Measurements from ENCODE around the gene PRSS33.

The PRSS33 gene

GRCh38 chr16:2770057-2770951 lies 17.1 kb downstream of the PRSS33 start:
- H2BK120ac ChIP-seq (ENCODE audit: insufficient read depth, low read length, poor library complexity) = no peak overlapping the region
- no peak overlapping the region for H3K27ac ChIP-seq (ENCODE audit: low read depth, low read length)
- no peaks in the 10 kb centered on the region for H3K4me1 ChIP-seq (ENCODE audit: control insufficient read depth in 1 of 2, insufficient read depth in 2 of 2, low read length in 2 of 2)
- H2AFZ ChIP-seq (ENCODE audit: insufficient read depth, low read length, poor library complexity) = no peak overlapping the region
- no peak for DNase-seq
- H3K4me2 ChIP-seq (ENCODE audit: low read length) = no peak overlapping the region
- peaks cover 5% of the 10 kb centered on the region for H3K9me3 ChIP-seq (ENCODE audit: insufficient read depth, low read depth, low read length)
- no peaks in the 10 kb centered on the region for H3K27me3 ChIP-seq (ENCODE audit: insufficient read depth, low read length)
- no peak overlapping the region for H3K23ac ChIP-seq (ENCODE audit: low read length)
- peak overlapping the region; percentile 36 for H4K12ac ChIP-seq (ENCODE audit: low read depth, low read length)
- H2AK5ac ChIP-seq (ENCODE audit: low read length) = no peak overlapping the region
- no peaks in the 10 kb centered on the region for H3K79me1 ChIP-seq (ENCODE audit: low read length)
- no peak overlapping the region for H4K8ac ChIP-seq (ENCODE audit: low read depth, low read length)
- H3K4me3 ChIP-seq (ENCODE audit: low read depth, low read length) = no peak overlapping the region
- H3K14ac ChIP-seq (ENCODE audit: low read length) = no peak overlapping the region
- H3K4ac ChIP-seq (ENCODE audit: low read depth, low read length) = no peak overlapping the region
- no peaks in the 10 kb centered on the region for H3K79me2 ChIP-seq (ENCODE audit: control insufficient read depth, insufficient read depth, low read length, poor library complexity)
- no peak overlapping the region for H3K18ac ChIP-seq (ENCODE audit: low read length)
- no peak overlapping the region for H3K9ac ChIP-seq (ENCODE audit: low read length)
- H2BK5ac ChIP-seq (ENCODE audit: low read depth, low read length, poor library complexity) = no peak overlapping the region
- no CpG with 5 or more reads among the region's 32 CpGs for WGBS (ENCODE audit: extremely low coverage, insufficient coverage, insufficient read length)
- no peak overlapping the region for H4K91ac ChIP-seq (ENCODE audit: low read depth, low read length)
- peaks cover 90 to 94% of the 10 kb centered on the region in 2 experiments for H3K36me3 ChIP-seq (ENCODE audit: control insufficient read depth in 1 of 2, insufficient read depth in 2 of 2, low read length in 2 of 2)
- no peak overlapping the region for H2BK12ac ChIP-seq (ENCODE audit: low read length)

- Histone ChIP-seq H3K79me2 (ENCODE audit: control insufficient read depth, insufficient read depth, low read length, poor library complexity) (no peaks in the 10 kb centered on the region), H3K23ac (ENCODE audit: low read length) (no peak overlapping the region), H2BK120ac (ENCODE audit: insufficient read depth, low read length, poor library complexity) (no peak overlapping the region), H3K79me1 (ENCODE audit: low read length) (no peaks in the 10 kb centered on the region), H2BK5ac (ENCODE audit: low read depth, low read length, poor library complexity) (no peak overlapping the region), H4K91ac (ENCODE audit: low read depth, low read length) (no peak overlapping the region), H3K27ac (ENCODE audit: low read depth, low read length) (no peak overlapping the region), H4K12ac (ENCODE audit: low read depth, low read length) (no peak overlapping the region), H3K9ac (ENCODE audit: low read length) (no peak overlapping the region), H2AK5ac (ENCODE audit: low read length) (no peak overlapping the region), H4K8ac (ENCODE audit: low read depth, low read length) (no peak overlapping the region), H2AFZ (ENCODE audit: insufficient read depth, low read length, poor library complexity) (no peak overlapping the region), H3K27me3 (ENCODE audit: insufficient read depth, low read length) (no peaks in the 10 kb centered on the region), H3K36me3 (ENCODE audit: control insufficient read depth in 1 of 2, insufficient read depth in 2 of 2, low read length in 2 of 2) (peaks cover 91 to 95% of the 10 kb centered on the region in 2 experiments), H3K18ac (ENCODE audit: low read length) (no peak overlapping the region), H3K4me2 (ENCODE audit: low read length) (no peak overlapping the region), H3K4ac (ENCODE audit: low read depth, low read length) (no peak overlapping the region), H2BK12ac (ENCODE audit: low read length) (no peak overlapping the region), H3K4me1 (ENCODE audit: control insufficient read depth in 1 of 2, insufficient read depth in 2 of 2, low read length in 2 of 2) (no peaks in the 10 kb centered on the region), H3K14ac (ENCODE audit: low read length) (no peak overlapping the region), H3K9me3 (ENCODE audit: insufficient read depth, low read depth, low read length) (peaks cover 5% of the 10 kb centered on the region), H3K4me3 (ENCODE audit: low read depth, low read length) (no peak overlapping the region)
- no peak for DNase-seq
- no CpG with 5 or more reads among the region's 14 CpGs for WGBS (ENCODE audit: extremely low coverage, insufficient coverage, insufficient read length)
These were observed 17.7 kb downstream of the PRSS33 start for GRCh38 chr16:2769675-2770056.

- Histone ChIP-seq H3K79me2 (ENCODE audit: control insufficient read depth, insufficient read depth, low read length, poor library complexity) (no peaks in the 10 kb centered on the region), H3K9me3 (ENCODE audit: insufficient read depth, low read depth, low read length) (peaks cover 5% of the 10 kb centered on the region), H3K27me3 (ENCODE audit: insufficient read depth, low read length) (no peaks in the 10 kb centered on the region)
These were observed 18.2 kb downstream of the PRSS33 start for GRCh38 chr16:2769100-2769529.

GRCh38 chr16:2768403-2769089 lies 18.8 kb downstream of the PRSS33 start:
- no peak overlapping the region for H3K9ac ChIP-seq (ENCODE audit: low read length)
- H2BK5ac ChIP-seq (ENCODE audit: low read depth, low read length, poor library complexity) = no peak overlapping the region
- H3K79me2 ChIP-seq (ENCODE audit: control insufficient read depth, insufficient read depth, low read length, poor library complexity) = no peaks in the 10 kb centered on the region
- no peaks in the 10 kb centered on the region for H3K27me3 ChIP-seq (ENCODE audit: insufficient read depth, low read length)
- H3K4ac ChIP-seq (ENCODE audit: low read depth, low read length) = no peak overlapping the region
- no peak overlapping the region for H3K27ac ChIP-seq (ENCODE audit: low read depth, low read length)
- no peak overlapping the region for H2BK12ac ChIP-seq (ENCODE audit: low read length)
- no CpG with 5 or more reads among the region's 17 CpGs for WGBS (ENCODE audit: extremely low coverage, insufficient coverage, insufficient read length)
- H2AFZ ChIP-seq (ENCODE audit: insufficient read depth, low read length, poor library complexity) = no peak overlapping the region
- peaks cover 86 to 97% of the 10 kb centered on the region in 2 experiments for H3K36me3 ChIP-seq (ENCODE audit: control insufficient read depth in 1 of 2, insufficient read depth in 2 of 2, low read length in 2 of 2)
- H3K23ac ChIP-seq (ENCODE audit: low read length) = no peak overlapping the region
- H3K4me1 ChIP-seq (ENCODE audit: control insufficient read depth in 1 of 2, insufficient read depth in 2 of 2, low read length in 2 of 2) = no peaks in the 10 kb centered on the region
- H3K4me2 ChIP-seq (ENCODE audit: low read length) = no peak overlapping the region
- no peak overlapping the region for H3K18ac ChIP-seq (ENCODE audit: low read length)
- H4K12ac ChIP-seq (ENCODE audit: low read depth, low read length) = no peak overlapping the region
- H3K9me3 ChIP-seq (ENCODE audit: insufficient read depth, low read depth, low read length) = peaks cover 5% of the 10 kb centered on the region
- H3K79me1 ChIP-seq (ENCODE audit: low read length) = no peaks in the 10 kb centered on the region
- no peak overlapping the region for H2AK5ac ChIP-seq (ENCODE audit: low read length)
- H3K14ac ChIP-seq (ENCODE audit: low read length) = no peak overlapping the region
- H2BK120ac ChIP-seq (ENCODE audit: insufficient read depth, low read length, poor library complexity) = no peak overlapping the region
- H3K4me3 ChIP-seq (ENCODE audit: low read depth, low read length) = no peak overlapping the region
- no peak for DNase-seq
- H4K91ac ChIP-seq (ENCODE audit: low read depth, low read length) = no peak overlapping the region
- no peak overlapping the region for H4K8ac ChIP-seq (ENCODE audit: low read depth, low read length)

More at GRCh38 chr16:2769100-2769529, 18.2 kb downstream of the PRSS33 start:
- no peak overlapping the region for H4K8ac ChIP-seq (ENCODE audit: low read depth, low read length)
- no peak overlapping the region for H2BK5ac ChIP-seq (ENCODE audit: low read depth, low read length, poor library complexity)
- no peak overlapping the region for H2AFZ ChIP-seq (ENCODE audit: insufficient read depth, low read length, poor library complexity)
- DNase-seq = no peak
- H3K4me3 ChIP-seq (ENCODE audit: low read depth, low read length) = no peak overlapping the region
- WGBS (ENCODE audit: extremely low coverage, insufficient coverage, insufficient read length) = 100% methylated on average over 2 of the region's 11 CpGs
- no peaks in the 10 kb centered on the region for H3K4me1 ChIP-seq (ENCODE audit: control insufficient read depth in 1 of 2, insufficient read depth in 2 of 2, low read length in 2 of 2)
- H3K18ac ChIP-seq (ENCODE audit: low read length) = no peak overlapping the region
- H4K91ac ChIP-seq (ENCODE audit: low read depth, low read length) = no peak overlapping the region
- no peak overlapping the region for H4K12ac ChIP-seq (ENCODE audit: low read depth, low read length)
- no peak overlapping the region for H3K23ac ChIP-seq (ENCODE audit: low read length)
- H2BK120ac ChIP-seq (ENCODE audit: insufficient read depth, low read length, poor library complexity) = no peak overlapping the region
- no peaks in the 10 kb centered on the region for H3K79me1 ChIP-seq (ENCODE audit: low read length)
- H3K9ac ChIP-seq (ENCODE audit: low read length) = no peak overlapping the region
- no peak overlapping the region for H3K14ac ChIP-seq (ENCODE audit: low read length)
- H3K4ac ChIP-seq (ENCODE audit: low read depth, low read length) = no peak overlapping the region
- H3K4me2 ChIP-seq (ENCODE audit: low read length) = no peak overlapping the region
- H2BK12ac ChIP-seq (ENCODE audit: low read length) = no peak overlapping the region
- H3K36me3 ChIP-seq (ENCODE audit: control insufficient read depth in 1 of 2, insufficient read depth in 2 of 2, low read length in 2 of 2) = peaks cover 89 to 96% of the 10 kb centered on the region in 2 experiments
- no peak overlapping the region for H3K27ac ChIP-seq (ENCODE audit: low read depth, low read length)
- H2AK5ac ChIP-seq (ENCODE audit: low read length) = no peak overlapping the region
